Dedifferentiated amniotic fluid mesenchymal stem cell (primary cell): Measurements from ENCODE around the gene CSNK2A1.

Experiments
- DNase-seq: peaks from one replicate; pipeline ENCODE4 v3.0.0-alpha.2; 2016; ENCODE audit errors: extremely low spot score

The CSNK2A1 gene

GRCh38 chr20:430091-430999 lies 113.2 kb downstream of the CSNK2A1 start:
- DNase-seq, result no peak

DNA sequence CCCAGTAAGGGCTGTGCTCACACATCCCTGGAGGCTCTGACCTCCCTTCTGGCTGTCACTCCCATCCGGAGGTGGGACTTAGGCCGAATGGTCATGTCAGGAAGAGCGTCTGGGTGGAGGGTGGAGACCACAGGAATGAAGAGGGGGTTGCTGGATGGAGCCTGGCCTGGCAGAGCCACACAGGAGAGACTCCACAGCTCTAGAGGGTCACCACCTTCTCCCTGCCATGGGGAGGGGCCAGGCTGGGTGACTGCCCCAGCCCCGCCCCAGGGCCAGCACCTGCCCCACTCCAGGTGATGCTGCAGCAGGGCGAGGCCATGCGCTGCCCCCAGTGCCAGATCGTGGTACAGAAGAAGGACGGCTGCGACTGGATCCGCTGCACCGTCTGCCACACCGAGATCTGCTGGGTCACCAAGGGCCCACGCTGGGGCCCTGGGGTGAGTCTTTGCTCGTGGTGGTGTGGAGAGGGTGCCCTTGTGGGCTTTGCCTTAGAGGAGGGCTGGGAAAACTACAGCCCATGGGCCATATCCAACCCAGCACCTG lies 114.9 kb downstream of the CSNK2A1 start:
- DNase-seq, result no peak

DNA sequence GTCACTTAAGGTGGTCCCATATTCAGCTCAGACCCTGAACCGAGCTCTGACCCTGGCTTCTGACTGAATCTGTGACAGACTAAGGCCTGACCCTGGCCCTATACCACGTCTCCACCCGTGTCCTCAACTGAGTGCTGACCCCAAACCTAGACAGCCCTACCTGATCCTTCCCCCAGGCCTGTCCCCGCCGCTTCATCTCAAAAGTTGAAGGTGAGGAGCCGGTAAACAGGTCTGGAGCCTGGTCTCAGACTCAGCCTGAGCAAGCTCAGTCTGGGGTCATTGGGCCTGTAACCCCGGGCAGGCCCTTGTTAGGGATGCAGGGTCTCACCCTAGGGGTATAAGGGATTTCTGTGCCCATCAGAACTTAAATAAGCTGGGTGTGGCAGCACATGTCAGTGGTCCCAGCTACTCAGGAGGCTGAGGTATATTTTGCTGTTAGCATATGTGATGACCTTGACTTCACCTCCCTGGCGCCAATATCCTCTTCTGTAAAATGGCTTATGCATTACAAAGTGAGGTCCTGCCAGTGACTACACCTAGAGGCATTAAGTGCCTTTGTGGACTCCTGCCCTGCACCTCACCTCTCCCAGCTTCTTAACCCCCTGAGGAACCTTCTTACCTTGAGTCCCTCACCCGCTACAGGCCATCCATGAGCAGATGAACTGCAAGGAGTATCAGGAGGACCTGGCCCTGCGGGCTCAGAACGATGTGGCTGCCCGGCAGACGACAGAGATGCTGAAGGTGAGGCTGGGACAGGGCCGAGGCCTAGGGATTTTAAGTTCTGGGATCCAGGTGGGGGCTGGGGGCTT lies 115.5 kb downstream of the CSNK2A1 start:
- no peak for DNase-seq

- DNase-seq, result no peak
Measured at GRCh38 chr20:427401-427800, 116.2 kb downstream of the CSNK2A1 start.

DNA sequence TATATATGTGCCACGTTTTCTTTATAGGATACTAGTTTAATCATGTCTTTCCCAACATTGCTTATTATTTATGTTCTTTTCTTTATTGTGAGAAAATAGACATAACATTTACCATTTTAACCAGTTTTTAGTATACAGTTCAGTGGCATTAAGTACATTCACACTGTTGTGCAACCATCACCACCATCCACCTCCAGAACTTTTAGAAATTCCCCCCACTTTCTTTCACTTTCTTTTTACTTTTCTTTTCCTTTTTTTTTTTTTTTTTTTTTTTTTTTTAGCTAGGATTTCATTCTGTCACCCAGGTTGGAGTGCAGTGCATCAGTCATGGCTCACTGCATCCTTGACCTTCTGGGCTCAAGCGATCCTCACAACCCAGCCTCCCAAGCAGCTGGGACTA lies 117.0 kb downstream of the CSNK2A1 start:
- DNase-seq, result no peak
